Caco-2 (cell line): Measurements from ENCODE around the gene KRIT1. TPM values are rescaled to one million over a fixed set of nuclear protein-coding genes. Genes with fewer than 3 reads are reported as not detected.
"Not testable (repeated sequence)": the region's sequence is repeated elsewhere in the genome, so short reads cannot be mapped to it uniquely, and the experiment has no call there.

Experiments
- BruUV-seq: library from RNA; stranded (reverse); fragments of 400-500 nt; replicated peaks from 2 replicates; lab custom pipeline; 2021; lab: Mats Ljungman, UMichigan
- CTCF ChIA-PET: fragments of 300-600 bp; sonication (Branson Sonifier 250); formaldehyde crosslinking; loops from one replicate; lab custom pipeline; 2022; ENCODE audit warnings: antibody characterized with exemption; lab: Charles Lee
- POLR2A ChIA-PET: fragments of 300-600 bp; sonication (Branson Sonifier 250); formaldehyde crosslinking; loops from one replicate; lab custom pipeline; 2022; ENCODE audit warnings: antibody characterized with exemption; lab: Charles Lee
- DNase-seq, 2 experiments: peaks; one replicate each; pipeline versions ENCODE4 v3.0.0 to v3.0.0-alpha.2; 2020 to 2022
- H3K27me3 ChIP-seq: replicated peaks from 2 replicates; pipeline ENCODE4 v1.6.0; 2011; ENCODE audit warnings: low read length; ENCODE audit not compliant: control insufficient read depth, insufficient read depth
- H3K36me3 ChIP-seq: 2 replicates; pipeline ENCODE4 v1.5.1; 2011; ENCODE audit warnings: low read length; ENCODE audit not compliant: control insufficient read depth, insufficient read depth
- H3K4me1 ChIP-seq: fragments of 250-450 bp; sonication (Bioruptor Pico); 2 replicates; pipeline ENCODE4 v1.5.1; 2020; ENCODE audit warnings: mild to moderate bottlenecking
- H3K4me3 ChIP-seq: 2 replicates; pipeline ENCODE4 v1.5.1; 2011; ENCODE audit warnings: low read depth, mild to moderate bottlenecking, control low read depth, low read length
- H3K9me3 ChIP-seq: fragments of 250-450 bp; sonication (Bioruptor Pico); 2 replicates; pipeline ENCODE4 v1.5.1; 2020; ENCODE audit warnings: mild to moderate bottlenecking, moderate library complexity
- H3K27ac Mint-ChIP-seq: one replicate; pipeline ENCODE4 v1.8.0; 2022; ENCODE audit warnings: mixed read lengths; ENCODE audit not compliant: unreplicated experiment
- H3K27me3 Mint-ChIP-seq: one replicate; pipeline ENCODE4 v1.8.0; 2022; ENCODE audit warnings: mixed read lengths; ENCODE audit not compliant: insufficient read depth, unreplicated experiment
- H3K36me3 Mint-ChIP-seq: one replicate; pipeline ENCODE4 v1.8.0; 2022; ENCODE audit warnings: mild to moderate bottlenecking, mixed read lengths; ENCODE audit not compliant: insufficient read depth, unreplicated experiment
- H3K4me1 Mint-ChIP-seq: one replicate; pipeline ENCODE4 v1.8.0; 2022; ENCODE audit warnings: low read depth, mixed read lengths; ENCODE audit not compliant: unreplicated experiment
- H3K4me3 Mint-ChIP-seq: one replicate; pipeline ENCODE4 v1.8.0; 2022; ENCODE audit warnings: mild to moderate bottlenecking, moderate library complexity, mixed read lengths; ENCODE audit not compliant: unreplicated experiment
- H3K9me3 Mint-ChIP-seq: one replicate; pipeline ENCODE4 v1.8.0; 2022; ENCODE audit warnings: mixed read lengths; ENCODE audit not compliant: unreplicated experiment
- intact Hi-C: fragments of 100-400 bp; cut with micrococcal nuclease; formaldehyde crosslinking; loops from one replicate; pipeline ENCODE4 v1.10.0; 2022; ENCODE audit not compliant: unreplicated experiment
- total RNA-seq: library from RNA; stranded (reverse); gene quantifications from 2 replicates; pipeline ENCODE4 v1.2.3, GENCODE V29; 2022
- TF ChIP-seq, protein P1 (sequence below), 2 experiments: fragments of 200-600 bp in 1 of 2; IDR thresholded peaks; 1 replicate in 1 of 2; 2 replicates in 1 of 2; pipeline versions ENCODE4 v1.5.1 to v1.8.0; 2011 to 2022; ENCODE audit warnings: antibody characterized with exemption in 1 of 2, control low read depth in 1 of 2, inconsistent platforms in 1 of 2, low read depth in 1 of 2, low read length in 1 of 2, mild to moderate bottlenecking in 1 of 2, moderate library complexity in 1 of 2; ENCODE audit not compliant: insufficient read depth in 1 of 2, severe bottlenecking in 1 of 2, unreplicated experiment in 1 of 2

The KRIT1 gene
- total RNA-seq, 1 experiment from 2014 or later, result 54.4 TPM

GRCh38 chr7:92205987-92206386 is 39.7 kb downstream of the KRIT1 start:
- Histone ChIP-seq H3K9me3 (no peaks in the 10 kb centered on the region), H3K36me3 (peaks cover 6% of the 10 kb centered on the region), H3K4me3 (no peak overlapping the region), H3K4me1 (no peaks in the 10 kb centered on the region; the same call in 1 of the 2 replicates), H3K27me3 (no peaks in the 10 kb centered on the region)
- CTCF ChIA-PET, result no interaction called here
- BruUV-seq, result no TSS peak
- POLR2A ChIA-PET, result no interaction called here
- H3K36me3 Mint-ChIP-seq, result peaks cover 41% of the 10 kb centered on the region
- TF ChIP-seq, protein P1, sequence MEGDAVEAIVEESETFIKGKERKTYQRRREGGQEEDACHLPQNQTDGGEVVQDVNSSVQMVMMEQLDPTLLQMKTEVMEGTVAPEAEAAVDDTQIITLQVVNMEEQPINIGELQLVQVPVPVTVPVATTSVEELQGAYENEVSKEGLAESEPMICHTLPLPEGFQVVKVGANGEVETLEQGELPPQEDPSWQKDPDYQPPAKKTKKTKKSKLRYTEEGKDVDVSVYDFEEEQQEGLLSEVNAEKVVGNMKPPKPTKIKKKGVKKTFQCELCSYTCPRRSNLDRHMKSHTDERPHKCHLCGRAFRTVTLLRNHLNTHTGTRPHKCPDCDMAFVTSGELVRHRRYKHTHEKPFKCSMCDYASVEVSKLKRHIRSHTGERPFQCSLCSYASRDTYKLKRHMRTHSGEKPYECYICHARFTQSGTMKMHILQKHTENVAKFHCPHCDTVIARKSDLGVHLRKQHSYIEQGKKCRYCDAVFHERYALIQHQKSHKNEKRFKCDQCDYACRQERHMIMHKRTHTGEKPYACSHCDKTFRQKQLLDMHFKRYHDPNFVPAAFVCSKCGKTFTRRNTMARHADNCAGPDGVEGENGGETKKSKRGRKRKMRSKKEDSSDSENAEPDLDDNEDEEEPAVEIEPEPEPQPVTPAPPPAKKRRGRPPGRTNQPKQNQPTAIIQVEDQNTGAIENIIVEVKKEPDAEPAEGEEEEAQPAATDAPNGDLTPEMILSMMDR (IDR thresholded peaks at IDR 0.05; ENCODE audit: insufficient read depth in 1 of 2, low read depth in 1 of 2, low read length in 1 of 2, severe bottlenecking in 1 of 2, unreplicated experiment in 1 of 2), result no peak
- no peaks in the 10 kb centered on the region for H3K4me1 Mint-ChIP-seq
- intact Hi-C loops, result no loop called here
- no peaks in the 10 kb centered on the region for H3K27me3 Mint-ChIP-seq
- H3K4me3 Mint-ChIP-seq, result no peak overlapping the region
- peaks cover 10% of the 10 kb centered on the region for H3K9me3 Mint-ChIP-seq
- H3K27ac Mint-ChIP-seq, result no peak overlapping the region
- DNase-seq, result no peak

GRCh38 chr7:92200791-92201190 is 44.9 kb downstream of the KRIT1 start:
- Mint-ChIP-seq H3K4me3 (no peak overlapping the region), H3K4me1 (no peaks in the 10 kb centered on the region), H3K36me3 (peaks cover 25% of the 10 kb centered on the region), H3K27ac (no peak overlapping the region), H3K9me3 (no peaks in the 10 kb centered on the region), H3K27me3 (no peaks in the 10 kb centered on the region)
- ChIA-PET CTCF (interaction anchor here (1.1 kb wide), 1 partner anchor 321 kb away, joined by 3 read pairs; the partner anchor contains the start of gene MTERF1), POLR2A (interaction anchor here (0.8 kb wide), 1 partner anchor 45 kb away, joined by 3 read pairs; the partner anchor contains the start of genes ANKIB1 and KRIT1)
- Histone ChIP-seq H3K9me3 (no peaks in the 10 kb centered on the region), H3K27me3 (no peaks in the 10 kb centered on the region), H3K36me3 (peaks cover under 1% of the 10 kb centered on the region; the same call in 1 of the 2 replicates), H3K4me3 (no peak overlapping the region), H3K4me1 (no peaks in the 10 kb centered on the region; the same call in 1 of the 2 replicates)
- TF ChIP-seq, protein P1 (IDR thresholded peaks at IDR 0.05; ENCODE audit: insufficient read depth in 1 of 2, low read depth in 1 of 2, low read length in 1 of 2, severe bottlenecking in 1 of 2, unreplicated experiment in 1 of 2), result peak in 1 of 2 experiments; percentile 34
- intact Hi-C loops, result loop anchor here (5.0 kb wide), 1 partner anchor 247 kb away; the partner anchor contains the start of gene GATAD1
- DNase-seq, result peak in 1 of 2 experiments; percentile 15
- BruUV-seq, result no TSS peak

DNA sequence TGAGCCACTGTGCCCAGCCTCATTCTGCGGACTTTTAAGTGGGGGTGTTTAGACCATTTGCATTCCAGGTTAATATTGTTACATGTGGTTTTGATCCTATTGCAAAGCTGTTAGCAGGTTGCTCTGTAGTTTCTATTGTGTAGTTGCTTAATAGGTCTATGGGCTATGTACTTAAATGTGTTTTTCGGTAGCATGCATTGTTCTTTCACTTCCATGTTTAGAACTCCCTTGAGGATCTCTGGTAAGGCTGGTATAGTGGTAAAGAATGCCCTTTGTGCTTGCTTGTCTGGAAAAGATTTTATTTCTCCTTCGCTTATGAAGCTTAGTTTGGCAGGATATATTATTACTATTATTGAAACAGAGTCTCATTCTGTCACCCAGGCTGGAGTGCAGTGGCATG is 53.4 kb downstream of the KRIT1 start:
- H3K36me3 Mint-ChIP-seq, result peaks cover 24% of the 10 kb centered on the region
- H3K4me3 Mint-ChIP-seq, result no peak overlapping the region
- ChIA-PET POLR2A (no interaction called here), CTCF (no interaction called here)
- intact Hi-C loops, result no loop called here
- H3K27me3 ChIP-seq, result no peaks in the 10 kb centered on the region
- no peak overlapping the region for H3K4me3 ChIP-seq
- peaks cover 54% of the 10 kb centered on the region for H3K9me3 Mint-ChIP-seq
- H3K9me3 ChIP-seq, result no peaks in the 10 kb centered on the region; the same call in 1 of the 2 replicates
- no peaks in the 10 kb centered on the region for H3K4me1 Mint-ChIP-seq
- BruUV-seq, result no TSS peak
- no peak for DNase-seq
- no peaks in the 10 kb centered on the region for H3K27me3 Mint-ChIP-seq
- TF ChIP-seq, protein P1 (IDR thresholded peaks at IDR 0.05; ENCODE audit: insufficient read depth in 1 of 2, low read depth in 1 of 2, low read length in 1 of 2, severe bottlenecking in 1 of 2, unreplicated experiment in 1 of 2), result no peak
- H3K27ac Mint-ChIP-seq, result no peak overlapping the region
- no peaks in the 10 kb centered on the region for H3K4me1 ChIP-seq
- no peaks in the 10 kb centered on the region for H3K36me3 ChIP-seq

DNA sequence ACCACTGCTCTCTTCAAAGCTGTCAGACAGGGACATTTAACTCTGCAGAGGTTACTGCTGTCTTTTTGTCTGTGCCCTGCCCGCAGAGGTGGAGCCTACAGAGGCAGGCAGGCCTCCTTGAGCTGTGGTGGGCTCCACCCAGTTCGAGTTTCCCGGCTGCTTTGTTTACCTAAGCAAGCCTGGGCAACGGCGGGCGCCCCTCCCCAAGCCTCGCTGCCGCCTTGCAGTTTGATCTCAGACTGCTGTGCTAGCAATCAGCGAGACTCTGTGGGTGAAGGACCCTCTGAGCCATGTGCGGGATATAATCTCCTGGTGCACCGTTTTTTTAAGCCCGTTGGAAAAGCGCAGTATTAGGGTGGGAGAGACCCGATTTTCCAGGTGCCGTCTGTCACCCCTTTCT is 56.5 kb downstream of the KRIT1 start:
- peaks cover 41% of the 10 kb centered on the region for H3K9me3 Mint-ChIP-seq
- H3K4me3 Mint-ChIP-seq, CTCF ChIA-PET, BruUV-seq, H3K4me3 ChIP-seq, POLR2A ChIA-PET, H3K4me1 ChIP-seq, H3K9me3 ChIP-seq, intact Hi-C loops, H3K4me1 Mint-ChIP-seq, H3K36me3 ChIP-seq, H3K27me3 Mint-ChIP-seq, H3K27me3 ChIP-seq, H3K27ac Mint-ChIP-seq, DNase-seq: not testable (repeated sequence)
- H3K36me3 Mint-ChIP-seq, result peaks cover 16% of the 10 kb centered on the region

DNA sequence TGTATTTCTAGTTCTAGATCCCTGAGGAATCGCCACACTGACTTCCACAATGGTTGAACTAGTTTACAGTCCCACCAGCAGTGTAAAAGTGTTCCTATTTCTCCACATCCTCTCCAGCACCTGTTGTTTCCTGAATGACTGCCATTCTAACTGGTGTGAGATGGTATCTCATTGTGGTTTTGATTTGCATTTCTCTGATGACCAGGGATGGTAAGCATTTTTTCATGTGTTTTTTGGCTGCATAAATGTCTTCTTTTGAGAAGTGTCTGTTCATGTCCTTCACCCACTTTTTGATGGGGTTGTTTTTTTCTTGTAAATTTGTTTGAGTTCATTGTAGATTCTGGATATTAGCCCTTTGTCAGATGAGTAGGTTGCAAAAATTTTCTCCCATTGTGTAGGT is 61.4 kb downstream of the KRIT1 start:
- CTCF ChIA-PET, result not testable (repeated sequence)

More for the DNA sequence above, 61.4 kb downstream of the KRIT1 start:
- H3K9me3 ChIP-seq, H3K27me3 Mint-ChIP-seq, H3K36me3 ChIP-seq, DNase-seq, H3K4me3 Mint-ChIP-seq, H3K4me3 ChIP-seq, intact Hi-C loops, H3K27me3 ChIP-seq, H3K4me1 Mint-ChIP-seq, H3K36me3 Mint-ChIP-seq, H3K27ac Mint-ChIP-seq, BruUV-seq, POLR2A ChIA-PET, H3K4me1 ChIP-seq: not testable (repeated sequence)
- peaks cover 12% of the 10 kb centered on the region for H3K9me3 Mint-ChIP-seq
